NCI-H128 (cell line): Measurements from ENCODE around the gene ARL4D.
"Not testable (repeated sequence)": the region's sequence is repeated elsewhere in the genome, so short reads cannot be mapped to it uniquely, and the experiment has no call there.

Source experiments
- DNase-seq: peaks from one replicate; lab custom pipeline; 2025; ENCODE audit not compliant: unreplicated experiment; lab: John Stamatoyannopoulos, UW

ARL4D gene

GRCh38 chr17:43393944-43394482, 4.8 kb upstream of the ARL4D start:
- peak; percentile 73 for DNase-seq

DNA sequence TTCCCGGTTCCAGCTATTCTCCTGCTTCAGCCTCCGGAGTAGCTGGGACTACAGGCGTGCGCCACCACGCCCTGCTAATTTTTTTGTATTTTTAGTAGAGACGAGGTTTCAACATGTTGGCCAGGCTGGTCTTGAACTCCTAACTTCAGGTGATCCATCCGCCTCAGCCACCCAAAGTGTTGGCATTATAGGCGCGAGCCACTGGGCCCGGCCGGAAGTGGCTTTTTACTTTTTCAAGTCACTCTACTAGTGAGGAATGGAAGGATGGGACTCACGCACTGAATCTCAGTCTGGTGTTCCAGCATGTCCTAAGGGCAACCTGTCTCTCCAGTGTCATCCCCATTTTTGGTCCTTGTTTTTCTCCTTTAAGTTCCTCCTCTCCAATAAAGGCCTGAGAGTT, 4.1 kb upstream of the ARL4D start:
- DNase-seq, result not testable (repeated sequence)

- no peak for DNase-seq
These were observed 3.6 kb upstream of the ARL4D start for GRCh38 chr17:43395165-43395564.

- DNase-seq, result no peak
These were observed 2.2 kb upstream of the ARL4D start for GRCh38 chr17:43396491-43397060.

GRCh38 chr17:43399839-43400328, 1.1 kb downstream of the ARL4D start:
- no peak for DNase-seq

DNA sequence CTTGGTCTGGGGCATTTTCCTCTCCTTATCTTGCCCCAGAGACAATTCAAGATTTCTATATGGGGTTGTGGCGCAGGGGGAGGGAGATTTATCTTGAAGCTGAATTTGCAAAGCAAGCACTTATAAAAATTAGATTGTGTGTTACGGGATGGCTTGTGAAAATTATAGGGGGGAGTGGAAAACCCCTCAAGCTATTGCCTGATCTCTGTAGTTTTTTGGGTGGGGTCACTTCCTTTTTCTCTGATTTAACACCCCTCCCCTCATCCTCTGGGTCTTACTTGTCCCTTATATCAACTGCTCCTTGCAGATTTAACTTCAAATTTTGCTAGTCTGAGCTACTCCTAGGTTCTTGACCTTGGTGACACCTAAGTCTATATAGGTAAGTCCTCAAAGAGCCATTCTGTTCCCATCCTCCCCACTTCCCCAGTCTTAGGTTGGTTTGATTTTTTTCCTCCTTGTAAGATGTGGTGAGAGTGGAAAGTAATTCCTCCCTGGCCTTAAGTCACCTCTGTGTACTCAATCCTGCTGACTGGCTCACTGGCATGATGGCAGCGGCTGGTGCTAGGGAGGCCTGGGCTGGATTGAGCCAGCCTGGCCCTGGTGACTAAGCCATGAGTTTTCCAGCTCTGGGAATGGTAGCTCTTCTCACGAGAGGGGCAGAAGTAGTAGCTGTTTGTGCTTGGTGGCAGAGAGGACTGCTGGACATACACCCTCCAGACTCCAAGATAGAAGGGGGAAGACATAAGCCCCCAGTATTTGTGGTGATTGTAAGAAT, 2.3 kb downstream of the ARL4D start:
- no peak for DNase-seq

DNA sequence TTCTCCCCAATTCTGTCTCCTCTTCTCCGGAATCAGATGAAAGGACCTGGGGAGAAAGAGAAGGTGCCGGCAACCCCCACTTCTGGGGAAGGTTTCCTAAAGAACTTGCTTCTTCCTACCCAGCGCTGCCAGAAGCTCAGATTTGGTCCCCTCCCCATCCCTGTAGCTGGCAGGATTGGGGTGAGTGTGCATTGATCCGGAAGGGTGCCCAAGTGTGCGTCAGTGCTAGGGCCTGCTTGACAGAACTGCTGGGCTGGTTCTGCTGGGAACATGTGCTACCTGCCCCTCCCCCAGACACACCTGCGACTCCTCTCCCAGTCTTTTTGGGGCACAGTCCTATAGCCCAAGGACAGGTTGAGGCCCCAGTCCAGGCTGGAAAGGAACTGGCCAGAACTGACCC, 3.3 kb downstream of the ARL4D start:
- DNase-seq, result no peak

DNA sequence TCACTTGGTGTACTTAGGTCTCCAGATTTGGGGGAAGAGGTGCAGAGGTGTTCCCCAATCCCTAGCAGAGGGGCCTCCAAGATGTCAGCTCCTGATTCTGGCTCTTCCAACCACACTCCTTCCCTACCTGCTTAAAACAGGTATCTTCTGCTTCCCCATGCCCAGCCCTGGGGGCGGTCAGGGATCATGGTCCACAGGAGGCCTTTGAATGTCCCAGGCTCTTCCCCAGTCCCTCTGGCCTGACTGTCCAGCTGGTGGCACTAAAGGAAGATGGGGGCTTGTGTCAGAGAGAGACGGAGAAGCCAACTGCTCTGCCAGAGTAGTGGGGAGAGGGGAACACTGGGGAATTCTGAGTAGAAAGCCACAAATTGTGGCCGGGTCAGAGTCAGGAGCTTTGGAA, 3.8 kb downstream of the ARL4D start:
- no peak for DNase-seq

GRCh38 chr17:43403846-43404245, 5.1 kb downstream of the ARL4D start:
- DNase-seq, result no peak

GRCh38 chr17:43405861-43406260, 7.1 kb downstream of the ARL4D start:
- no peak for DNase-seq

GRCh38 chr17:43406676-43407645, 8.2 kb downstream of the ARL4D start:
- DNase-seq, result no peak

- DNase-seq, result no peak
These were observed 10.3 kb downstream of the ARL4D start for GRCh38 chr17:43409131-43409530.

GRCh38 chr17:43410557-43411368, 12.0 kb downstream of the ARL4D start:
- no peak for DNase-seq

DNA sequence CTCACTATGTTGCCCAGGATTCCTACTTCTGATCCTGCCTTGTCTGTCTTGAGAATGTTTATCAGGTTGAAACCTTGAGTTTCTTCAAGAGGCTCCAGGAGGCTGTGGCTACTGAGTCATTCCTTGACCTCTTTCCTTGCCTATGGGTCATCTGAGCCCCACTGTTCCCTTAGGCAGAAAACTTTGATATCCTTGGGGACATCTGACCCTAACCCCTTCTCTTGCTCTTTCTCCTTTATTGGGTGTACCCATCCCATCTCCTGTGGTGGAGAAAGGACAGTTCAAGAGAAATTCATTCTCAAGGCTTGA, 12.5 kb downstream of the ARL4D start:
- DNase-seq, result no peak

- DNase-seq, result no peak
These were observed 13.0 kb downstream of the ARL4D start for GRCh38 chr17:43411749-43412148.

DNA sequence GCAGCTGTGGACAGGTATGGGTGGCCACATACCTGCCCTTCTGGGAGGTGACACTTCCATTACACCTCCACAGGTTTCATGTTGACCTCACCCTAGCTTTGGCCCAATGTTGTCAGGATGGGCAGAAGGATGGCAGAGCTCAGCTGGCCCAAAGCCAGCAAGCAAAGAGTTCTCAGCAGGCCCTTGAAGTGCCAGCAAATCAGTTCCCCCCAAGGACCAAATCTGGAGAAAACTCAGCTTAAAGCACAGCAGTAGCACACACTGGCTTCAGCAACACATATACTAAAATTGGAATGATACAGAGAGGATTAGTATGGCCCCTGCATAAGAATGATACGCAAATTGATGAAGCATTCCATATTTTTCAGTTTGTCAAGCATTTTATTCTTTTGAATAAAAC, 13.4 kb downstream of the ARL4D start:
- DNase-seq, result no peak

DNA sequence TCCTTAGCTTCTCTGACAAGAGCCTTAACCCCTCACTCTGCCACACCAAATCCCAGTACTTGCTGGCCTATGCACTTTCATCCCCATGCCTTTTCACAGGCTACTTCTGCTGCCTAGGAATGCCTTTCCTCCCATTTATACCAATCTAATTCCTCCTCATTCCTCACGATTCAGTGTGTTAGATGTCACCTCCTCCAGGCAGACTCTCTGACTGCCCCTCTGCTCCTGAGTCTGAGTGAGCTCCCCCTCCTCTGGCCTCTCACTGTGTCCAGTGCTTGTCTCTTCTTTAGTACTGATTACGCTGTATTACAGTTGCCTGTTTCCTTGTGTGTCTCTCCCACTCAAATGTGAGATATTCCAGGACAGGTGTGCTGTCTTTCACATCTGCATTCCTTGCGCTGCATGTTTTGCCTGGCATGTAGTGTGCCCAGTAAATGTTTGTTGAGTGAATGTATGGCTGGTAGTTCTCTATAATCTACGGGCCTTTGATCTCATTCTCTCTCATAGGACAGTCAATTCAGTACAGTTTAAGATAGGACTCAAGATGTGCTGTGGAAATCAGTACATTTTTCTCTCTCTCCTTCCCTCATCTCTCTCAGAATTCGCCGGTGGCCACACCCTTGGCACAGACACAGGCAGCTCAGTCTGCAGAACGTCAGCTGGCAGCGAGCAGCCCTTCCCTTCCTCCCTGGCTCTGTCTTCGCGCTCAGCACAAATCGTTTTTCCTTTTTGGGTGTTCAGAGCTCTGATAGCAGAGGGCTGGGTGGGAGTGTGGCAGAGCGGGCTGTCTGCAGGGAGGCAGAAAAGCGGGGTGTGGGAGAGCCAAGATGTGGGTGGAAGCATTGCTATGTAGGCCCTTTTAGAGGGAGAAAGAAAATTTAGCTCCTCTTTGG, 18.5 kb downstream of the ARL4D start:
- DNase-seq, result no peak

DNA sequence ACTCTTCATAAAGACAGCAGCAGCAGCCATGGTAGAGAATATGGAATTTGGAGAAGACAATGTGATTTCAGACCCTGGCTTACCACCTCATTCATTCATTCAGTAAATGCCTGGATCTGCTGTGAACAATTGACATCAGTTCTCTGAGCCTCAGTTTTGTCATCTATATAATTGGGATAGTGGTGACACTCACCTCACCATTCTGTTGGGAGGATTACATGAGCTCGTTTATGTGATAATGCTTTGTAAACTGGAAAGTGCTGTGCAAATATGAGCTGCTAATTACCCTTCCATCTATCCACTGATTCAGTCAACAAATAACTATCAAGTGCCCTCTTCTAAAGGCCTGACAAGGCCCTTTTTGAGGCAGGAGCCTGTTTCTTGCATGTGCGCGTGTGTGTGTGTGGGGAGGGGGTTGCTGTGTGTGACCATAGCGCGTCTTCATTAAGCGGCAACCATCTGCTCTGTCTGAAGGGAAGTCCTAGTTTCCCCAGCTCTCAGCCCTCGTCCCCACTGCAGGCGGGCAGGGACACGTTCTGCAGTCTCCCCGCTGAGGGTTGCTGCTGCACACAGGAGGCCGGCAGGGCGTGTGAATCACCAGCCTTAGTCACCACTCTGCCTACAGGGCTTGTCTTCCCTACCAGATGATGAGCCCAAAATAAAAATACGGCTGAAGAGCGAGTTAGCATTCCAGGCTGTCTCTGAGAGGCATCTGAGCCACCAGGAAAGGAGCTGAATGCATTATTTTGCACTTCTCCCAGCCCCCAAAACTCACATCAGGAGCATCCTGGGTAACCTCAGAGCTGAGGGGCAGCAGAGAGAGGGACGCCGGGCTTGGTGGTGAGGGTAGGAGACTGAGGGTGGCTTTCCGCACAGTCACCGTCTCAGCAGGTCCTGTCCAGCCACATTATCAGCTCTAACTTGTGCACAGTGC, 19.9 kb downstream of the ARL4D start:
- DNase-seq, result no peak
